Caco-2 (cell line): ENCODE measurements around the gene DOCK2. TPM values are rescaled to one million over a fixed set of nuclear protein-coding genes. Genes with fewer than 3 reads are reported as not detected.

Experiments used
- BruUV-seq: library from RNA; stranded (reverse); fragments of 400-500 nt; replicated peaks from 2 replicates; lab custom pipeline; 2021; lab: Mats Ljungman, UMichigan
- CTCF ChIA-PET: fragments of 300-600 bp; sonication (Branson Sonifier 250); formaldehyde crosslinking; loops from one replicate; lab custom pipeline; 2022; ENCODE audit warnings: antibody characterized with exemption; lab: Charles Lee
- POLR2A ChIA-PET: fragments of 300-600 bp; sonication (Branson Sonifier 250); formaldehyde crosslinking; loops from one replicate; lab custom pipeline; 2022; ENCODE audit warnings: antibody characterized with exemption; lab: Charles Lee
- DNase-seq, 2 experiments: peaks; one replicate each; pipeline versions ENCODE4 v3.0.0 to v3.0.0-alpha.2; 2020 to 2022
- H3K27me3 ChIP-seq: replicated peaks from 2 replicates; pipeline ENCODE4 v1.6.0; 2011; ENCODE audit warnings: low read length; ENCODE audit not compliant: control insufficient read depth, insufficient read depth
- H3K36me3 ChIP-seq: 2 replicates; pipeline ENCODE4 v1.5.1; 2011; ENCODE audit warnings: low read length; ENCODE audit not compliant: control insufficient read depth, insufficient read depth
- H3K4me1 ChIP-seq: fragments of 250-450 bp; sonication (Bioruptor Pico); 2 replicates; pipeline ENCODE4 v1.5.1; 2020; ENCODE audit warnings: mild to moderate bottlenecking
- H3K4me3 ChIP-seq: 2 replicates; pipeline ENCODE4 v1.5.1; 2011; ENCODE audit warnings: low read depth, mild to moderate bottlenecking, control low read depth, low read length
- H3K9me3 ChIP-seq: fragments of 250-450 bp; sonication (Bioruptor Pico); 2 replicates; pipeline ENCODE4 v1.5.1; 2020; ENCODE audit warnings: mild to moderate bottlenecking, moderate library complexity
- H3K27ac Mint-ChIP-seq: one replicate; pipeline ENCODE4 v1.8.0; 2022; ENCODE audit warnings: mixed read lengths; ENCODE audit not compliant: unreplicated experiment
- H3K27me3 Mint-ChIP-seq: one replicate; pipeline ENCODE4 v1.8.0; 2022; ENCODE audit warnings: mixed read lengths; ENCODE audit not compliant: insufficient read depth, unreplicated experiment
- H3K36me3 Mint-ChIP-seq: one replicate; pipeline ENCODE4 v1.8.0; 2022; ENCODE audit warnings: mild to moderate bottlenecking, mixed read lengths; ENCODE audit not compliant: insufficient read depth, unreplicated experiment
- H3K4me1 Mint-ChIP-seq: one replicate; pipeline ENCODE4 v1.8.0; 2022; ENCODE audit warnings: low read depth, mixed read lengths; ENCODE audit not compliant: unreplicated experiment
- H3K4me3 Mint-ChIP-seq: one replicate; pipeline ENCODE4 v1.8.0; 2022; ENCODE audit warnings: mild to moderate bottlenecking, moderate library complexity, mixed read lengths; ENCODE audit not compliant: unreplicated experiment
- H3K9me3 Mint-ChIP-seq: one replicate; pipeline ENCODE4 v1.8.0; 2022; ENCODE audit warnings: mixed read lengths; ENCODE audit not compliant: unreplicated experiment
- intact Hi-C: fragments of 100-400 bp; cut with micrococcal nuclease; formaldehyde crosslinking; loops from one replicate; pipeline ENCODE4 v1.10.0; 2022; ENCODE audit not compliant: unreplicated experiment
- total RNA-seq: library from RNA; stranded (reverse); gene quantifications from 2 replicates; pipeline ENCODE4 v1.2.3, GENCODE V29; 2022
- TF ChIP-seq, protein P1 (sequence below), 2 experiments: fragments of 200-600 bp in 1 of 2; IDR thresholded peaks; 1 replicate in 1 of 2; 2 replicates in 1 of 2; pipeline versions ENCODE4 v1.5.1 to v1.8.0; 2011 to 2022; ENCODE audit warnings: antibody characterized with exemption in 1 of 2, control low read depth in 1 of 2, inconsistent platforms in 1 of 2, low read depth in 1 of 2, low read length in 1 of 2, mild to moderate bottlenecking in 1 of 2, moderate library complexity in 1 of 2; ENCODE audit not compliant: insufficient read depth in 1 of 2, severe bottlenecking in 1 of 2, unreplicated experiment in 1 of 2

Gene DOCK2
- total RNA-seq, 1 experiment from 2014 or later = 0.09 TPM

DNA sequence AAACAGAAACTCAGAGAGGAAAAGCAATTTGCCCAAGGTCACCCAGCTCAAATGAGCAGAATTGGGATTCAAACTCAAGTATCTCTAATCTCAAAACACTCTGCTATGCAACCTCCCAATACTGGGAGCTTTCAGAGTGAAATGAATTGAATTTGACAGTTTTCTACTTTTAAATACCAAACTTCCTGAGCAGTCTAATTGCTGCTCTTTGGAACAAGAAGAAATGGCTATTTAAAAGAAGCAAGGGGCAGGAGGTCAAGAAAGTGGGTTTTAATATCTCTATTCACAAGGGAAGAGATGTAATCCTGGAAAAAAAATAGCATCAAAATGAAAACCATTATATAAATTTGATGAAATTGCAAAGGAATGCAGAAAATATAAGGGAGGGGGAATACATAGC lies 200.6 kb downstream of the DOCK2 start:
- BruUV-seq = no TSS peak
- POLR2A ChIA-PET = no interaction called here
- intact Hi-C loops = loop anchor here (10.0 kb wide), 1 partner anchor 147 kb away; the partner anchor contains the start of gene INSYN2B

DNA sequence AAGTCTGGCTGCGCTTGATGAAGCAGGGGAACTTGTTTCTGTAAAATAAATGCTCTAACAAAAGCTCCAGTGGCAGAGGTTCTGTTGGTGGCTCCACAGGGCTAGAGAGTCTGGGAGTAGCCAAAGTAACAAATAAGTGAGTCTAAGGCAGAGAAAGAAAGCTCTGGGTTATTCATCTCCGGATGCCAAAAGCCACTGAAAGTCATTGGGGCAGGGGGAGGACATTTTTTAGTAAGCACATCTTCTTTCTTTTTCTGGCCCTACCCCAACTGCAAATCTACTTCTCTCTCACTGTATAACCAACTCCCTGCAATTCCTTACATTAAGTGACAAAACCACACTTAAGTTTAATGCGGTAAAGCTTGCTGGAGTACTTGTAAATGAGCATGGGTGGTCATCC lies 201.6 kb downstream of the DOCK2 start:
- ChIA-PET POLR2A (no interaction called here), CTCF (no interaction called here)
- H3K4me1 ChIP-seq = no peaks in the 10 kb centered on the region
- no peaks in the 10 kb centered on the region for H3K27me3 ChIP-seq
- Mint-ChIP-seq H3K27me3 (peaks cover 11% of the 10 kb centered on the region), H3K4me3 (no peak overlapping the region), H3K36me3 (no peaks in the 10 kb centered on the region), H3K27ac (no peak overlapping the region), H3K9me3 (no peaks in the 10 kb centered on the region), H3K4me1 (no peaks in the 10 kb centered on the region)
- H3K36me3 ChIP-seq = no peaks in the 10 kb centered on the region
- TF ChIP-seq, protein P1, sequence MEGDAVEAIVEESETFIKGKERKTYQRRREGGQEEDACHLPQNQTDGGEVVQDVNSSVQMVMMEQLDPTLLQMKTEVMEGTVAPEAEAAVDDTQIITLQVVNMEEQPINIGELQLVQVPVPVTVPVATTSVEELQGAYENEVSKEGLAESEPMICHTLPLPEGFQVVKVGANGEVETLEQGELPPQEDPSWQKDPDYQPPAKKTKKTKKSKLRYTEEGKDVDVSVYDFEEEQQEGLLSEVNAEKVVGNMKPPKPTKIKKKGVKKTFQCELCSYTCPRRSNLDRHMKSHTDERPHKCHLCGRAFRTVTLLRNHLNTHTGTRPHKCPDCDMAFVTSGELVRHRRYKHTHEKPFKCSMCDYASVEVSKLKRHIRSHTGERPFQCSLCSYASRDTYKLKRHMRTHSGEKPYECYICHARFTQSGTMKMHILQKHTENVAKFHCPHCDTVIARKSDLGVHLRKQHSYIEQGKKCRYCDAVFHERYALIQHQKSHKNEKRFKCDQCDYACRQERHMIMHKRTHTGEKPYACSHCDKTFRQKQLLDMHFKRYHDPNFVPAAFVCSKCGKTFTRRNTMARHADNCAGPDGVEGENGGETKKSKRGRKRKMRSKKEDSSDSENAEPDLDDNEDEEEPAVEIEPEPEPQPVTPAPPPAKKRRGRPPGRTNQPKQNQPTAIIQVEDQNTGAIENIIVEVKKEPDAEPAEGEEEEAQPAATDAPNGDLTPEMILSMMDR (IDR thresholded peaks at IDR 0.05; ENCODE audit: insufficient read depth in 1 of 2, low read depth in 1 of 2, low read length in 1 of 2, severe bottlenecking in 1 of 2, unreplicated experiment in 1 of 2) = no peak
- no peak for DNase-seq
- no peaks in the 10 kb centered on the region for H3K9me3 ChIP-seq
- no TSS peak for BruUV-seq
- H3K4me3 ChIP-seq = no peak overlapping the region
- intact Hi-C loops = loop anchor here (10.0 kb wide), 1 partner anchor 146 kb away; the partner anchor contains the start of gene INSYN2B

More for the DNA sequence above, 200.6 kb downstream of the DOCK2 start:
- no peak overlapping the region for H3K4me3 Mint-ChIP-seq
- Histone ChIP-seq H3K36me3 (no peaks in the 10 kb centered on the region), H3K4me1 (no peaks in the 10 kb centered on the region), H3K27me3 (no peaks in the 10 kb centered on the region), H3K4me3 (no peak overlapping the region), H3K9me3 (no peaks in the 10 kb centered on the region)
- DNase-seq = no peak
- no peak overlapping the region for H3K27ac Mint-ChIP-seq
- CTCF ChIA-PET = no interaction called here
- H3K27me3 Mint-ChIP-seq = peaks cover 8% of the 10 kb centered on the region
- no peaks in the 10 kb centered on the region for H3K4me1 Mint-ChIP-seq
- TF ChIP-seq, protein P1 (IDR thresholded peaks at IDR 0.05; ENCODE audit: insufficient read depth in 1 of 2, low read depth in 1 of 2, low read length in 1 of 2, severe bottlenecking in 1 of 2, unreplicated experiment in 1 of 2) = no peak
- no peaks in the 10 kb centered on the region for H3K36me3 Mint-ChIP-seq
- no peaks in the 10 kb centered on the region for H3K9me3 Mint-ChIP-seq

DNA sequence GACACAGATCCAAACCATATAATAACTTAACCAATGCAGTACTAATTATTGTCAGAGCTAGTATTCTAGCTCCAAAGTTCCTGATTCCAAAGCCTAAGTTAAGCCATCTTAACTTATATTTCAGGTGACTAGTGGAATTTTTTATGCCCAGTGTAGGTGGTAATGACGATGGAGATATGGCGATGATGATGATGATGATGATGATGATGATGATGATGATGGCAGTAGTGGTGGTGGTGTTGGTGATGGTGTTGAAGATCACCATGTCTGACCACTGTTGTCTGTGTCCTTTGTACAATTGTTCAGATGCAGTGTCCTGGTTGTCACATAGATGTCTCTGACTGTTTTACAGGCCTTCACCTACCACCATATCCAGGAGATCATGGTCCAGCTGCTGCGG lies 203.3 kb downstream of the DOCK2 start:
- Histone ChIP-seq H3K4me1 (no peaks in the 10 kb centered on the region), H3K27me3 (no peaks in the 10 kb centered on the region), H3K4me3 (no peak overlapping the region), H3K36me3 (no peaks in the 10 kb centered on the region), H3K9me3 (no peaks in the 10 kb centered on the region)
- Mint-ChIP-seq H3K9me3 (no peaks in the 10 kb centered on the region), H3K4me3 (no peak overlapping the region), H3K36me3 (no peaks in the 10 kb centered on the region), H3K27me3 (peaks cover 17% of the 10 kb centered on the region), H3K4me1 (no peaks in the 10 kb centered on the region), H3K27ac (no peak overlapping the region)
- TF ChIP-seq, protein P1 (IDR thresholded peaks at IDR 0.05; ENCODE audit: insufficient read depth in 1 of 2, low read depth in 1 of 2, low read length in 1 of 2, severe bottlenecking in 1 of 2, unreplicated experiment in 1 of 2) = no peak
- BruUV-seq = no TSS peak
- intact Hi-C loops = no loop called here
- ChIA-PET CTCF (no interaction called here), POLR2A (no interaction called here)
- DNase-seq = no peak
